ENCODE results near the gene ACER2.

- TF ChIP-seq ZNF148 (tag by site-specific recombination; IDR thresholded peaks at IDR 0.05; ENCODE audit: borderline replicate concordance), result no peak
- TF ChIP-seq CTCF (tag by site-specific recombination; IDR thresholded peaks at IDR 0.05), result no peak
- no peak for TF ChIP-seq ZNF24 (tag by site-specific recombination; IDR thresholded peaks at IDR 0.05)
- no peak for TF ChIP-seq KLF1 (tag by site-specific recombination; IDR thresholded peaks at IDR 0.05)
- no peak for TF ChIP-seq ZNF324 (tag by site-specific recombination; IDR thresholded peaks at IDR 0.05)
- no peak for TF ChIP-seq GFI1B (tag by site-specific recombination; IDR thresholded peaks at IDR 0.05)
- no peak for TF ChIP-seq HOXA7 (CRISPR knock-in tag; IDR thresholded peaks at IDR 0.05; ENCODE audit: borderline replicate concordance)
These were observed 57.5 kb downstream of the ACER2 start for GRCh38 chr9:19466280-19466639.

Measured in HEK293 (cell line).